IPS DF 19.7 (cell line): ENCODE data around the gene LMBR1.
"Not testable (repeated sequence)": the region's sequence is repeated elsewhere in the genome, so short reads cannot be mapped to it uniquely, and the experiment has no call there.

ENCODE experiments used
- DNase-seq: peaks from one replicate; pipeline ENCODE4 v3.0.0-alpha.2; 2013; ENCODE audit warnings: low read depth, low spot score

Gene LMBR1

GRCh38 chr7:156892821-156893706, at the start of gene LMBR1:
Gene LMBR1, minus strand, starts transcription at chr7:156893183. Its CDS starts 190 bp downstream, at chr7:156892993.
- DNase-seq: peak; percentile 52

- no peak for DNase-seq
Measured at GRCh38 chr7:156942708-156943090, 49.7 kb upstream of the LMBR1 start.

GRCh38 chr7:156941393-156942182, 48.6 kb upstream of the LMBR1 start:
- no peak for DNase-seq

GRCh38 chr7:156940421-156941122, 47.6 kb upstream of the LMBR1 start:
- DNase-seq: no peak

- not testable (repeated sequence) for DNase-seq
Measured at GRCh38 chr7:156936766-156937165, 43.8 kb upstream of the LMBR1 start.

- DNase-seq: no peak
Measured at GRCh38 chr7:156935250-156935649, 42.3 kb upstream of the LMBR1 start.

- no peak for DNase-seq
Measured at GRCh38 chr7:156932006-156932405, 39.0 kb upstream of the LMBR1 start.

- DNase-seq: no peak
Measured at GRCh38 chr7:156929789-156930539, 37.0 kb upstream of the LMBR1 start.

- DNase-seq: no peak
Measured at GRCh38 chr7:156928406-156928747, 35.4 kb upstream of the LMBR1 start.

GRCh38 chr7:156927571-156928405, 34.8 kb upstream of the LMBR1 start:
- no peak for DNase-seq

GRCh38 chr7:156925821-156926220, 32.8 kb upstream of the LMBR1 start:
- DNase-seq: not testable (repeated sequence)

- DNase-seq: not testable (repeated sequence)
Measured at GRCh38 chr7:156922304-156922703, 29.3 kb upstream of the LMBR1 start.

GRCh38 chr7:156920487-156921373, 27.7 kb upstream of the LMBR1 start:
- not testable (repeated sequence) for DNase-seq

GRCh38 chr7:156920076-156920475, 27.1 kb upstream of the LMBR1 start:
- DNase-seq: no peak

- DNase-seq: no peak
Measured at GRCh38 chr7:156919132-156919713, 26.2 kb upstream of the LMBR1 start.

GRCh38 chr7:156918635-156919034, 25.7 kb upstream of the LMBR1 start:
- DNase-seq: no peak

- DNase-seq: not testable (repeated sequence)
Measured at GRCh38 chr7:156909574-156910252, 16.7 kb upstream of the LMBR1 start.

- DNase-seq: no peak
Measured at GRCh38 chr7:156907656-156908055, 14.7 kb upstream of the LMBR1 start.
